Endothelial cell of umbilical vein (primary cell): Measurements from ENCODE around the gene C15orf61. TPM values are rescaled to one million over a fixed set of nuclear protein-coding genes. Genes with fewer than 3 reads are reported as not detected.

Experiments
- BruUV-seq: library from RNA; stranded (reverse); fragments of 400-500 nt; replicated peaks from 2 replicates; lab custom pipeline; 2021; lab: Mats Ljungman, UMichigan
- CTCF ChIA-PET: fragments of 300-600, 350-600 bp; sonication (Branson Sonifier 250); formaldehyde crosslinking; loops from one replicate; lab custom pipeline; 2021; ENCODE audit warnings: antibody characterized with exemption, inconsistent platforms; lab: Charles Lee
- POLR2A ChIA-PET: fragments of 300-600, 350-600 bp; sonication (Branson Sonifier 250); formaldehyde crosslinking; loops from one replicate; lab custom pipeline; 2021; ENCODE audit warnings: antibody characterized with exemption, inconsistent platforms; lab: Charles Lee
- DNase-seq: peaks from one replicate; pipeline ENCODE4 v3.0.0-alpha.2; 2011; ENCODE audit warnings: low read depth, low spot score
- FAIRE-seq: peaks from 2 replicates; lab custom pipeline; 2011; peaks lifted over from hg19 to GRCh38; lab: Jason Lieb, UNC
- H2AFZ ChIP-seq: 2 replicates; pipeline ENCODE4 v1.6.0; 2012; ENCODE audit warnings: low read depth, low read length, control low read depth, inconsistent platforms
- H3K27ac ChIP-seq: 2 replicates; pipeline ENCODE4 v1.5.1; 2011; ENCODE audit warnings: low read depth, mild to moderate bottlenecking, control low read depth, low read length, moderate library complexity; ENCODE audit not compliant: insufficient read depth
- H3K27me3 ChIP-seq, 2 experiments: 2 replicates each; pipeline versions ENCODE4 v1.6.0 to v1.6.1; 2011; ENCODE audit warnings: low read length in 2 of 2, mixed read lengths in 1 of 2; ENCODE audit not compliant: control insufficient read depth in 2 of 2, insufficient read depth in 2 of 2
- H3K36me3 ChIP-seq, 2 experiments: 2 replicates in 1 of 2; 3 replicates in 1 of 2; pipeline ENCODE4 v1.5.1; 2011; ENCODE audit warnings: low read length in 2 of 2, mild to moderate bottlenecking in 1 of 2, moderate library complexity in 1 of 2; ENCODE audit not compliant: control insufficient read depth in 2 of 2, insufficient read depth in 2 of 2; ENCODE audit errors: extremely low read depth in 1 of 2
- H3K4me1 ChIP-seq: 3 replicates; pipeline ENCODE4 v1.5.1; 2011; ENCODE audit warnings: mild to moderate bottlenecking, low read length; ENCODE audit not compliant: control insufficient read depth, insufficient read depth; ENCODE audit errors: extremely low read depth
- H3K4me2 ChIP-seq: 2 replicates; pipeline ENCODE4 v1.6.1; 2011; ENCODE audit warnings: low read length, control low read depth, mixed read lengths; ENCODE audit not compliant: insufficient read depth
- H3K4me3 ChIP-seq, 3 experiments: fragments of 200-600 bp in 1 of 3; sonication (generic), shearing (Covaris generic) in 1 of 3; replicated peaks in 1 of 3; 2 replicates each; pipeline ENCODE4 v1.5.1; 2011 to 2016; ENCODE audit warnings: control low read depth in 3 of 3, low read length in 3 of 3, mild to moderate bottlenecking in 2 of 3, inconsistent platforms in 1 of 3, low read depth in 1 of 3, moderate library complexity in 1 of 3; ENCODE audit not compliant: insufficient read depth in 1 of 3
- H3K79me2 ChIP-seq: 2 replicates; pipeline ENCODE4 v1.6.0; 2012; ENCODE audit warnings: low read length, inconsistent platforms; ENCODE audit not compliant: control insufficient read depth, insufficient read depth
- H3K9ac ChIP-seq: replicated peaks from 2 replicates; pipeline ENCODE3; 2011; ENCODE audit warnings: low read length, control low read depth; ENCODE audit not compliant: insufficient read depth; ENCODE audit errors: extremely low read depth
- H3K9me1 ChIP-seq: replicated peaks from 3 replicates; pipeline ENCODE4 v1.6.0; 2011; ENCODE audit warnings: mild to moderate bottlenecking, low read length; ENCODE audit not compliant: control insufficient read depth, insufficient read depth; ENCODE audit errors: extremely low read depth
- H3K9me3 ChIP-seq: replicated peaks from 2 replicates; pipeline ENCODE4 v1.5.1; 2012; ENCODE audit warnings: low read length, inconsistent platforms; ENCODE audit not compliant: control insufficient read depth, insufficient read depth
- H4K20me1 ChIP-seq: replicated peaks from 2 replicates; pipeline ENCODE3; 2011; ENCODE audit warnings: mild to moderate bottlenecking, low read length; ENCODE audit not compliant: control insufficient read depth, insufficient read depth; ENCODE audit errors: extremely low read depth
- CTCF ChIP-seq, 2 donors: IDR thresholded peaks; 1 replicate in 1 of 2; 2 replicates in 1 of 2; pipeline ENCODE4 v1.5.1; 2011; ENCODE audit warnings: low read length in 2 of 2, mild to moderate bottlenecking in 2 of 2, moderate library complexity in 2 of 2, control low read depth in 1 of 2, inconsistent platforms in 1 of 2, low read depth in 1 of 2; ENCODE audit not compliant: insufficient read depth in 1 of 2; ENCODE audit errors: extremely low read depth in 1 of 2
- EZH2 ChIP-seq: IDR thresholded peaks from 2 replicates; pipeline ENCODE4 v1.6.1; 2012; ENCODE audit warnings: borderline replicate concordance, low read depth, mild to moderate bottlenecking, moderate library complexity, low read length, inconsistent platforms; ENCODE audit not compliant: severe bottlenecking
- FOS ChIP-seq: IDR thresholded peaks from 2 replicates; pipeline ENCODE4 v1.6.1; 2011; ENCODE audit warnings: mild to moderate bottlenecking, low read length, moderate library complexity, borderline replicate concordance; ENCODE audit not compliant: insufficient read depth
- GATA2 ChIP-seq: IDR thresholded peaks from 2 replicates; pipeline ENCODE4 v1.7.0; 2011; ENCODE audit warnings: low read depth, mild to moderate bottlenecking, moderate library complexity, mixed read lengths, low read length; ENCODE audit not compliant: insufficient read length, insufficient read depth
- JUN ChIP-seq: IDR thresholded peaks from 2 replicates; pipeline ENCODE4 v1.6.1; 2011; ENCODE audit warnings: borderline replicate concordance, low read depth; ENCODE audit not compliant: insufficient read length, insufficient read depth
- MAX ChIP-seq: IDR thresholded peaks from 2 replicates; pipeline ENCODE4 v1.6.1; 2011; ENCODE audit not compliant: insufficient read depth, insufficient read length
- MYC ChIP-seq: IDR thresholded peaks from one replicate; pipeline ENCODE4 v1.6.1; 2011; ENCODE audit warnings: mild to moderate bottlenecking, low read depth, low read length
- POLR2A ChIP-seq: IDR thresholded peaks from 2 replicates; pipeline ENCODE4 v1.6.1; 2012; ENCODE audit warnings: low read depth, mild to moderate bottlenecking, control low read depth, low read length
- POLR2AphosphoS5 ChIP-seq: IDR thresholded peaks from 2 replicates; pipeline ENCODE4 v1.6.1; 2012; ENCODE audit warnings: low read depth, mild to moderate bottlenecking, control low read depth, low read length, moderate library complexity; ENCODE audit not compliant: insufficient read depth
- dilution Hi-C: fragments of 300-500 bp; cut with MboI; formaldehyde crosslinking; loops from one replicate; pipeline ENCODE4 v1.15.0; 2019; ENCODE audit warnings: low sequenced_read_pairs; ENCODE audit not compliant: extremely low pct_ligation_motif_present
- intact Hi-C: fragments of 100-400 bp; cut with micrococcal nuclease; formaldehyde crosslinking; loops from one replicate; pipeline ENCODE4 v1.10.0; 2022
- polyA plus RNA-seq, 4 experiments: library from polyadenylated mRNA; depleted of rRNA in 3 of 4; stranded (reverse) in 3 of 4; unstranded in 1 of 4; fragments of >200 nt; gene quantifications; 2 replicates each; pipeline versions ENCODE4 v1.2.1 to v1.2.3, GENCODE V29; 2011 to 2012; ENCODE audit warnings: missing spikeins in 1 of 4
- total RNA-seq: library from RNA; stranded (reverse); gene quantifications from 2 replicates; pipeline ENCODE4 v1.2.3, GENCODE V29; 2021

C15orf61 gene
- total and polyA plus RNA-seq, 2 donors (not counting 3 experiments of a cell fraction or from before 2014, with no cell fraction given) = 3.2 to 4.1 TPM

GRCh38 chr15:67563092-67563491 is 42.2 kb downstream of the C15orf61 start:
- H3K4me1 ChIP-seq = no peaks in the 10 kb centered on the region
- DNase-seq = no peak
- no peak overlapping the region for H3K4me2 ChIP-seq
- no peak overlapping the region for H3K27ac ChIP-seq
- no peak for FAIRE-seq
- H3K4me3 ChIP-seq = no peak overlapping the region
- H3K9me3 ChIP-seq = no peaks in the 10 kb centered on the region
- ChIA-PET POLR2A (no interaction called here), CTCF (interaction anchor here (1.1 kb wide), 1 partner anchor 9 kb away, joined by 4 read pairs; no protein-coding TSS in a partner anchor)
- H3K27me3 ChIP-seq = no peaks in the 10 kb centered on the region
- H4K20me1 ChIP-seq = no peaks in the 10 kb centered on the region
- TF ChIP-seq GATA2 = no peak
- TF ChIP-seq MYC = no peak
- no peak for TF ChIP-seq MAX
- TF ChIP-seq FOS = no peak
- no peak for TF ChIP-seq JUN
- TF ChIP-seq POLR2AphosphoS5 = no peak
- no peak for TF ChIP-seq EZH2
- TF ChIP-seq POLR2A = no peak
- TF ChIP-seq CTCF (IDR thresholded peaks at IDR 0.05; ENCODE audit: extremely low read depth in 1 of 2, insufficient read depth in 1 of 2, low read depth in 1 of 2, low read length in 2 of 2) = no peak
- intact Hi-C loops (no loop called here), dilution Hi-C loops (no loop called here)
- no peaks in the 10 kb centered on the region for H3K36me3 ChIP-seq
- H3K79me2 ChIP-seq = no peaks in the 10 kb centered on the region
- no peak overlapping the region for H2AFZ ChIP-seq
- H3K9ac ChIP-seq = no peak overlapping the region
- BruUV-seq = no TSS peak
- H3K9me1 ChIP-seq = no peaks in the 10 kb centered on the region
